Measurements from ENCODE around the gene PTGDR.

PTGDR gene

DNA sequence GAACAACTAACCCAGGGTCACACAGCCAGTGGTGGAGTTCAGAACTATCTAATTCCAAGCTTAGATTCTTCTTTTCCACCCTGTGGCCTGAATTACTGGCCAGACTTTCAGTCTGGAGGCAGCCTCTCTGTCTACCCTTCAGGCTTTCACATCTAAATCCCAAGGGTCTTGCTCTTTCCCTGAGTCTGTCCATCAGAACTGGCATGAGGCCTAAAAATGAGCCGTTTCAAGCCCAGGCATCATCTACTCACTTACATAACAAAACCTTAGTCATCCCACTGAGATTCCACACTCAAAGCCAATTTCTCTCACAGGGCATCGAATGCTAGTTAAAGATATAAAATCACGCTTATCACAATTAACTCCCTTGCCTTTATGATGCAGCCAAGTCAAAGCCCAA lies 1.3 kb upstream of the PTGDR start:
- DNase-seq = no peak

DNA sequence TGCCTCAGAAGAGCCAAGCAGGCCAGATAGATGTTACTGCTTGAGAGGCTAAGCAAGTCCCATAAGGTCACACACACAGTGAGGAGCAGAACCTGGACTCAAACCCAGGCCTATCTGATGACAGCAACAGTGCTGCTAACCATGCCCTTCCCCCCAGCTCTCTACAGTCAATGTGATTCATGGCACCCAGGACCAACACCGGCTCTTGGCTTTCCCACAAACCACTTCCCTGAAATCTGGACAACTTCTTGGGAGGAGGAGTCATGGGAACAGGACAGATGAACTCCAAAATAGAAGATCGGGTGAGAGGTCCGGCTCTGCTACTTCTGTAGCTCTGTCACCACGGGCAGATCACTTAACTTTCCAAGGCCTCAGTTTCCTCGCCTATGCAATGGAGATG lies 716 bp upstream of the PTGDR start:
- no peak for DNase-seq

DNA sequence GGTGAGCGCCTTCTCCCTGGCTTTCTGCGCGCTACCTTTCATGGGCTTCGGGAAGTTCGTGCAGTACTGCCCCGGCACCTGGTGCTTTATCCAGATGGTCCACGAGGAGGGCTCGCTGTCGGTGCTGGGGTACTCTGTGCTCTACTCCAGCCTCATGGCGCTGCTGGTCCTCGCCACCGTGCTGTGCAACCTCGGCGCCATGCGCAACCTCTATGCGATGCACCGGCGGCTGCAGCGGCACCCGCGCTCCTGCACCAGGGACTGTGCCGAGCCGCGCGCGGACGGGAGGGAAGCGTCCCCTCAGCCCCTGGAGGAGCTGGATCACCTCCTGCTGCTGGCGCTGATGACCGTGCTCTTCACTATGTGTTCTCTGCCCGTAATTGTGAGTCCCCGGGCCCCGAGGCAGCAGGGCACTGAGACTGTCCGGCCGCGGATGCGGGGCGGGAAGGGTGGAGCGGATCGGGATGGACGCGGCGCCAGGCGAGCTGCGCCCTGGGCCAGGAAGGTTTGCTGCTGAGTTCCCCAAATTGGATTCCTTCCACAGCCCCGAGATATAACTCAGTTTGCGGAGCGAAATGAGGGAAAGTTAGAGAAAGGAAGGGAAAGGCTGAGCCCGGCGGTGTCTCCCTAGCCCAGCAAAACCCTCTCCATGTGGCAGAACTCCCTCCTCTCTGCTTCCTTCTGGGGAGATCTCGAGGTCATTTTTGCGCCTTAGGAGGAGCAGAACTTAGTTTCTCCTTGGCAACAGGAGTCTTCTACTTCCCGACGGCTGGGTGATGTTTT lies 972 bp downstream of the PTGDR start:
- DNase-seq = no peak

DNA sequence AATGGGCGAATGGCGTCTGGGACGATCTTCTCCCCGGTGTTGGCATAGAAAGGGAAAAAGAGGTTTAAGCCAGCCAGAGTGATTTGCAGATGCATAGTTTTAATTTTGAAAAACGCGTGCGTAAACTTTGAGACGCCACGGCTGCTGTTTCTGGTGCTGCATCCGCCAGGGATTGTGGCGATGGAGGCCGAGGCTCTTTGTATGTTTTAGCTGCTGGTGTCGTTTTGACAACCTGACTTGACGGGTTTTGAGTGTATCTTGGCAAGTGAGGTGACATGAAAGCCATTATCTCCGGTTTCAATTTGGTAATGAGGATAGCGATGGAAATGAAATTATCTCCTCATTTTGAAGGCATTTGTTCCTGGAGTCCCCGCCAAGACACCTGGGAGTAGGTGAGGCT lies 1.6 kb downstream of the PTGDR start:
- no peak for DNase-seq

DNA sequence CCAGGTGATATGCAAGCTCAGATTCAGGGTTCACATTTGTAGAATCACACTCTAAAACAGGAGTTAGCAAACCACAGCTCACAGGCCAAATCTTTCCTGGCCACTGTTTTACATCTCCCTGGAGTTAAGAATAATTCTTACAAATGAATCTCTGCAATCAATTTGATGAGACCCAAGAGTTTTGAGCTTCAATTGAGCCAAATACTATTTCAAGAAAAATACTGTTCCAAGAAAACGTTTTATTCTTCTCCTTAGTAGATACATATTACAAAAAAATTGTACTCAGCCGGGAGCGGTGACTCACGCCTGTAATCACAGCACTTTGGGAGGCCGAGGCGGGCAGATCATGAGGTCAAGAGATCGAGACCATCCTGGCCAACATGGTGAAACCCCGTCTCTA lies 2.5 kb downstream of the PTGDR start:
- no peak for DNase-seq

DNA sequence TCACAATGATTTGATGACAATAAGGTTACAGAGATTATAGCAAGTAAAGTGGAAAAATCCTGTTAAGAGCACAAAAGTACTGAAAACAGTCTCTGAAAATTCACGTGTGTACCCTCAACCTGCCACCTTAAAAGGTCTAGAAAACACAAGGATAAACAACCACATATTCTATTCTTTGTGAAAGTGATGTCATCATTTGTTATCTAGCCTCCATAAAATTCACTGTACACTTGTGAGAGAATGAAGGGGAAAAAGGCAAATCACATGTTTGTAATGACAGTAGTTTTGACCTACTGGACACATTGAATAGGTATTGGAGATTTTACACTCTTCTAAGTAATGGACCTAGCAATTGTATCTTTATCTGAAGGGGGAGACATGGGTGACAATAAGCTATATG lies 4.0 kb downstream of the PTGDR start:
- no peak for DNase-seq

DNA sequence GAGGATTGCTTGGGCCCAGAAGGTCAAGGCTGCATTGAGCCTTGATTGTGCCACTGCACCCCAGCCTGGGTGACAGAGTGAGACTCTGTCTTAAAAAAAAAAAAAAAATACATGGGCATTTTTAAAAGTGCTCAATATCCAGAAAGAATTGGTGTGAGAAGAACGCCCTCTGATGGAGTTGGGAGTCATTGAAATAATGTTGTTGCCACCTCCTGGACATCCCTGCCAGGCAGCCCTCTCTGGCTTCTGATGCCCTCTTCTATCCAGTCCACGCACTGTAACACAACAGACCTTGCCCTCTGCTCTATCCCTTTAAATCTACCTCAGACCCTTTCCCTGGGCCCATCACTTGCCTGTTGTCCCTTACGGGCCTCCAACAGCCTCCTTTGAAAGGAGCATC lies 4.9 kb downstream of the PTGDR start:
- peak; percentile 39 for DNase-seq

DNA sequence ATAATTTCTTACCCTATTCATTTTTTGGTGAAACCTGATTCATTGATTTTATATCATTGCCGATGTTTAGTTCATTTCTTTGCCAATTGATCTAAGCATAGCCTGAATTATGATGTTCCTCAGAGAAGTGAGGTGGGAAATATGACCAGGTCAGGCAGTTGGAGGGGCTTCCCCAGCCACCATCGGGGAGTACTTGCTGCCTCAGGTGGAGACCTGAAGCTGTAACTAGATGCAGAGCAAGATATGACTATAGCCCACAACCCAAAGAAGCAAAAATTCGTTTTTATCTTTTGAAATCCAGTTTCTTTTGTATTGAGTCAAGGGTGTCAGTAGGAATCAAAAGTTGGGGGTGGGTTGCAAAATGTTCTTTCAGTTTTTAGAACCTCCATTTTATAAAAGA lies 7.9 kb downstream of the PTGDR start:
- no peak for DNase-seq

DNA sequence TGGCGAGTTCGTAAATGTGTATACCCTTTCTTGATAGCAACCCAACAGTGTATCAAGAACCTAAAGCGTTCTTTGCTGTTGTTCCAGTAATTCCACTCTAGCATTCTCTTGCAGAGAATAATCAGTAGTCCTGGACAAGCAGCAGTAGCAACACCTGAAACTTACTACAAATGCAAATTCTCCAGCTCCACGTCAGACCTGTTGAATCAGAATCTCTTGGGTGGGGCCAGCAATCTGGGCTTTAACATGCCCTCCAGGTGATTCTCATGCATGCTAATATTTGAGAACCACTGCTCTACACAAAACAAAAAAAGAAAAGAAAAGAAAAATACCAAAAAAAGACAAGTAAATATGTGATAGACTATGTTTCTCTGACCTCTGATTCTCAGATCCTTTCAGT lies 10.1 kb downstream of the PTGDR start:
- no peak for DNase-seq

DNA sequence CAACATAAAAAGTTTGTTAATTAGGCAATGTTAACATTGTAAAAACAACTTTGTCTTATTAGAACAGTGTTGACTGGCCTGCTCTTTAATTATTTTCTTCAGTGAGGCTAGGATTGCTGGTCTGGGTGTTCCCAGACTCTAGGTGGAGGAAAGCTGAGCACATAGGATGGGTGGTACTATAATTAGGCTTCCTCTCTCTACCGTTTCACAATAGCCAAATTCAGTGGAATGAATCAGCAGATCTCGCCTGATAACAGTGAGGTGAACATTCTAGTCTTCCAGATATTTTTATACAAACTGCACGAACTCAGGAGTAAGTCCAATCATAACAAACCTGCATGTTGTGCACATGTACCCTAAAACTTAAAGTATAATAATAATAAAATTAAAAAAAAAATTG lies 11.9 kb downstream of the PTGDR start:
- no peak for DNase-seq

DNA sequence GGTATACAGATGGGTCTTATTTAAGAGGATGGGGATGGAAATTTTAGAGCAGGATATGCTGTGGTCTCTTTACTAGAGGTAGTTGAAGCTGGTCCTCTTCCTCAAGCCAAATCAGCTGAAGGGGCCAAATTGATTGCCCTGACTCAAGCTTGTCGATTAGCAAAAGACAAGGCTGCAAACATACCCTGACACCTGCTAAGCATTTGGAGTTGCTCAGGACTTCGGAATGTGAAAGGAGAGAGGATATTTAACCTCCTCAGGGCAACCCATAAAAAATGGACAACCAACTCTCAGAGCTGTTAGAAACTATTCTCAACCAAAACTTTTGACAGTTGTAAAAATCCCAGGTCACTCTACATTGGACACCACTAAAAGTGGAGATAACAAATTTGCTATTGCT lies 15.6 kb downstream of the PTGDR start:
- no peak for DNase-seq

DNA sequence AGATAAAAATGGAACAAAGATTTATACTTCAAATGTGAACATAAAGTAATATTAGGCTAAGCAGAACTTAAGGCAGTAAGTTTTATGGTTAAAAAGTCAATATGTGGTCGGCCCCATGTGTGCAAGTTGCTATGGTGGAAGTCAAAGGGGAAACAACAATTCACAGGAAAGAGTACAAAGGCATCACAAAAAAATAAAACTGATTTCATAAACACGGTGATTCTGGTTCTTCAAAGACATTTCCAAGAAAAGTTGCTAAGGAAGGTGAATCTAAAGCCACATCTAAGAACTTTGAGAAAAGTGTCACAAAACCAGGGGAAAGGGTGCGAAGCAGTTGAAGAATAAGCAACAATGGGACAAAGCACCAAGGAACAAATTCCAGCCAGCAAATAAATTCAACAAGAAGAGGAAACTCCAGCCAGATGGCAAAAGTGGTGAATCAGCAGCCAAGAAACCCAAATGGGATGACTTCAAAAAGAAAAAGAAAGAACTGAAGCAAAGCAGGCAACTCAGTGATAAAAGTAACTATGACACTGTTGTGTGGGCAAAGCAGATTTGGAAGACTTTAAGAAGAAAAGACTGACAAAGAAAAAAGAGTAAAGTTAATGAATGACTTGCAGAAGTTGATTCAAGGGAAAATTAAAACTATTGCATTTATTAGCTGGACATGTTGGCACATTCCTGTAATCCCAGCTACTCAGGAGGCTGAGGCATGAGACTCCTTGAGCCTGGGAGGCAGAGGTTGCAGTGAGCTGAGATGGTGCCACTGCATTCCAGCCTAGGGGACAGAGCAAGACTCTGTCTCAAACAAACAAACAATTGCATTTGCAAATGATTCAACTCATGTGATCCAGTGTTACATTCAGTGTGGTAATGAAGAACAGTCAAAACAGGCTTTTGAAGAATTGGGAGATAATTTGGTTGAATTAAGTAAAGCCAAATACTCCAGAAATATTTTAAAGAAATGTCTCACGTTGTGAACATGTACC lies 19.5 kb downstream of the PTGDR start:
- DNase-seq = no peak

DNA sequence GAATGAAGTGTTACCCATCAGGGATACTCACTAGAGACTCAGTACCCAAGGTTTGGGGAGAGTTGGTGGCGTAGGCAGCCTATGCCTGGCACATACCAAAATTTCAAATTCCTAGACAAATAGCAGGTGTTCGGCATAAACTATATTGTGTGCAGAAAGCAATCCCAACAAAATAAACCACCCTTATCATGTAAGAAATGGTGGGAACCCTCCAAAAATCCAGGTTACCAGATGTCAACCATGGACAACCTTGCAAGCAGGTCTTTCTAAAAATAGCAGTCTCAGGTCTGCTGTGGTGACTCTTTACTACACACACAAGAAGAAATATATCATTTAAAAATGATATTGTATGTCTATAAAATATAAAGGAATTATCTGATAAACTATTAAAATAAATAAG lies 28.9 kb downstream of the PTGDR start:
- no peak for DNase-seq

DNA sequence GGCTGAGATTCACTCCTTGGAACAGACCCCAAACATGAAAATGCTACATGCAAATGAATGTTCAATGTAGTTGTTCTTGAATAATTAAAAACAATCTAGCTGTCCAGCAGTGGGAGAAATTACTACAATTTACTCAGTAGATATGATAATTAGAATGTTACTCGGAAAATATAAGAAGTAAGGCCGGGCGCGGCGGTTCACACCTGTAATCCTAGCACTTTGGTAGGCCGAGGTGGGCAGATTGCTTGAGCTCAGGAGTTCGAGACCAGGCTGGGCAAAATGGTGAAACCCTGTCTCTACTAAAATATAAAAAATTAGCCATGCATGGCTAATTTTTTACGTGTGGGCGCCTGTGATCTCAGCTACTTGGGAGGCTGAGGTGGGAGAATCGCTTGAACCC lies 31.3 kb downstream of the PTGDR start:
- DNase-seq = no peak

DNA sequence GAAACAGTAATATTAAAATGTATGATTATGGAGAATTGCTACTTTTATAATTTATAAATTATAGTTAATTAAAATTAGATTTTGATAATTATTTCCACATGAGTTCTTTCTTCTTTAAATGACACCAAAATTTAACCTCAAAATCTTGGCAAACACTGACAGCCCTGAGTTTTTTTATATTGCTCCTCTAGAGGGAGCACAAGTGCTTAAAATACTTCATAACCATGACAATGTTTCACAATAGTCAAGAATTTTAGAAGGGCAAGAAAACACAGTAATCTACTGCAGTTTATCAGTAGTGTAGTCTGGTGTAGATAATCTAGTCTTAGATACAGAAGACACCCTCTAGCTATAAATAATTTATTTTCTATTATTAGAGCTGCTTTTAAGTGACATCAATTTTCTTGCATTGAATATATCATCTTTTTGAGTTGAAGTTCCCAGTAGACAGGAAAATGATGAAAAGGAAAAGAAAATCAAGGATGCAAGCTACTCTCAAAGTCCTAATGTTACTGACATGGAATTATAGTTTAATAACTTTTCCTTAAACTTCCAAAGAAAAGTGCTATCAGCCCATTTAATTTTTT lies 32.3 kb downstream of the PTGDR start:
- DNase-seq = peak; percentile 52

DNA sequence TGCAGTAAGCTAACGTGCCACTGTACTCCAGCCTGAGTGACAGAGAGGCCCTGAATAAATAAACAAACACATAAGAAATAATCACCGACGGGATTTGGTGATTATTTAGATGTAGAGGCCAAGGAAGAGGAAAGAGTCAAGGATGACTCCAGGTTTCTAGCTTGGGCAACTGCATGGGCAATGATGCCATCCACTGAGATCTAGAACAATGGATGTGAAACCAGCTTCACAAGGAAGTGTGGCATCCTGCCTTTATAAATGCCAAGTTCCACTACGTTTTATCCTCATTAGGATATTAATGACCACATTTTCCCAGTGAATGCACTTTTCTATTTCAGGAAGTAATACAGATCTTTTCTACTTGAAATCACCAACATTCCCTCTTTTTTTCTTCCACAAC lies 35.7 kb downstream of the PTGDR start:
- DNase-seq = no peak

DNA sequence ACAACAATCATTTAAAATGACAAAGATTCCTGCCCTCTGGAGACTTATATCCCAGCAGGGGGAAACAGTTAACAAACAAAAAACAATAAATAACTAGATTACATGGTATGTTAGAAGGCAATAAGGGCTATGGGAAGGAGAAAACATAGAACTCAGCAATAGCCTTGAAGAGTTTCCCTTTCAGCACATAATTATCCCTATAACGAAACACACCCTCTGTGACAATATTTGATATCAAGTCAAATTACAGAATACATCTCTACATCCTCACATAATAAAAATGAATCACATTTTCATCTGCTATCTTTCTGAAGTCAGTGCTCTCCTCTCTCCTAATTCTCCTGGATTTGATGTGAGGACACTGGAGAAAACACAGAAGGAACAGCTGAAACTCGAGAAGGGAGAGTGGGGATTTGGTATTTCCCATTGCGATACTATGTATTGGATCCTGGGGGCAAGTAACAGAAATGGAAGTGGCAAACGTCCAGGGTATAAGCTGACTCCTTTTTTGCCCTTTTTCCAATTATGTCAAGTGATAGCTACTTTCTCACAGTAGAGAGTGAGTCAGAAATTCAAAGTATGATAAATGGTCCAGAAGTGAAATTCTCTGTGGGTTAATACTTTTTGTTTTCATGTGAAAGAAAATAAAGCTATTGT lies 36.9 kb downstream of the PTGDR start:
- no peak for DNase-seq

DNA sequence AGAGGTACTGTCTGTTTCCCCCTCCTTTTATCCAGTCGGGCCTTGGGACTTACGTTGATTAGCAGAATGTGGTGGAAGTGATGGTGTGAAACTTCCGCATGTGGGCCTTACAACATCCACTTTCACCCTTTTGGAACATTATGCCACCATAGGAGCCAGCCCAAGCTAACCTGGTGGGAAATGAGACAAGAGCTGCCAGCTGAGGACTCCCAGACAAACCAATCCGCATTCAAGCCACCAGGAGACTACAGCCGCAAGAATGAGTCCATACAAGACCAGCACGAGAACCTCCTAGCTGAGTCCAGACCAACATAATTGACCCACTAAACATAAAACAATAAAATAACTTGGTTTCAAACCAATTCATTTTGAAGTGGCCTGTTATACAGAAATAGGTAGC lies 37.5 kb downstream of the PTGDR start:
- DNase-seq = no peak

DNA sequence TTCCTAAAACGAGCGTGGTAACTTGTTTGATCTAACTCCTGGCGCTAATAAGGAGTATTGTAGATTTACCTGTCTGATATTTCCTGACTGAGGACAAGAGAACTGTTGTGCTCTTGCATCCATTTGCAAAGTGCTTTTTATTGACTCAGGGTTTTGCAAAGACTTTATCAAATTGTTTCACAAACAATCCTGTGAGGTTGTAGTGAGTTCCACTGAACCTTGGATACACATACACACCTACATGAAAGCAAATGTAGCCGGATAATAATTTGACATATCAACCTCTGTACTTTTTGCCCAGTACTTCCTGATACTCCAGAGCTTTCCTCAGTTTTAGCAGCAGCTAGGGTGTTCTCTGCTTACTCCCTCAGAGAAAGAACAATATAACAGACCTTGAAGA lies 39.9 kb downstream of the PTGDR start:
- DNase-seq = no peak

DNA sequence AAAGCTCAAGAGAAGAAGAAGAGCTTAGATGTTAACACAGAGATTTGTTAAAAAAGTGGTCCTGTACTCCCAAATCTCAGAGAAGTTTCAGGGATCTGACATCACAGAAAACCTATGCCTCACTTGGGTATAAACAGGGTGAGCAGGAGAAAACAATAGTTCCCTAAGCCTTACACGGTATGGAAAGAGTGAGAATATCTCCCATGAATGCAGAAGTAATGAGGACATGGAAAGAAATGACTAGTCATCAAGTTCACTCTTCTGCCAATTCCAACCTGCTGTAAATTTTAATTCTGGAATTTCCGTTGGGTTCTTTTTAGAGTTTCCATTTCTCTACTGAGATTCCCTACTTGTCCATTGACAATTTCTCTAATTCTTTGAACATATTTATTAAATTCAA lies 40.4 kb downstream of the PTGDR start:
- DNase-seq = no peak

DNA sequence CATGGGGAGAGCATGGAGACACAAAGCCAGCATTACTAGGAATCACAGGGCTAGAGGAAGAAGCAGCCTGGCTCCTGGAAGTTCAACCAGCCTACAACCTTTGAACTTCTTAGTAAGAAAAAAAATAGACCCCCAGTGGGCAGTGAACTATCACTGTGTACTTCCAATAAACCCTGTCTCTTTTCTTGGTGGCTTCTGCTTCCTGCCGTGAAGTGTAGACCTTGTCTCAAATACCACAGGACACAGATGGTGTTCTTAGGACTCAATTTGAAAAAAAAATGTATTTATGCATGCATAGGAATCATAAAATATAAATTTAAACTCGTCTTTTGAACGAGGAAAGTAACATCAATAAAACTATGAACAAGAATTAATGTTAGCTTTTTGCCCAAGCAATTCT lies 43.0 kb downstream of the PTGDR start:
- no peak for DNase-seq

DNA sequence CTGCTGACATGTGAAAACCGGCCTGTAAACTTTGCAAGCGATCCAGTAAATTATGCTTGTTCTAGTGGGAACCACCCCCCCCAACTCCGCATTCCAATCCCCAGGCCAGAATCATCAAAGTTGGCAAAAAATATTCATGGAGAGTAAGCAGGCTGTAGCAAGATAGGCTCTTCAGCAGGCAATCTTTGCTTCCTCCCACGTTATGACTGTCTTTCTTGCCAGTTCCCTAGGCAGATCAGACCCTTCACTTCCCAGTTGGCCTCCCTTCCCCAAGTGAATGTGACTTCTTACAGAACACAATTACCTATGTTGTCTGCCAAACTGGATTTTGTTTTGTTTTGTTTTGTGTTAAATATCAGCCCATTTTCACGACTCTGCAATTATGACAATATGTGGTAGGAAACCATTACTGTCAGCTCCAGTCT lies 45.4 kb downstream of the PTGDR start:
- no peak for DNase-seq

DNA sequence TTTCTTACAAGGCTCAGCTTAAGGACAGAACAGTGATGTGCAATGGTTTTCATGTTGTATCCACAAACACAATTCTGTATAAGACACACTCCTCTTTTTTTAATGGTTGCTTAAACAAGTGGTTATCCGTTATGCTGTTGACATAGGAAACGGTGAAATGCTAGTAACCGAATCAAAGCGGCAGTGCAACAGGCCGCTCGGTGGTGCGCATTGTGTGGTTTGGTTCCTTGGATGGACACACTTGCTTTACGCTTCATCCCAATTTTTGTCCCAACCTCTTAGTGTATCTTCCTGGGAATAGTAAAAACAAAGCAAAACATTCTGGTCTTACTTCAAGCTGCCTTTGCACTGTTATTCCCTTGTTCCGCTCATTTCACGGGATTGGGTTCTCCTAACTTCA lies 46.0 kb downstream of the PTGDR start:
- DNase-seq = no peak

All from NCI-H82 (cell line).